NCI-H1092 treated with DMSO at 0.1 percent for 48 hours (cell line): ENCODE measurements around the gene DVL1.

Experiments
- DNase-seq: peaks from one replicate; lab custom pipeline; 2025; lab: John Stamatoyannopoulos, UW

The DVL1 gene

DNA sequence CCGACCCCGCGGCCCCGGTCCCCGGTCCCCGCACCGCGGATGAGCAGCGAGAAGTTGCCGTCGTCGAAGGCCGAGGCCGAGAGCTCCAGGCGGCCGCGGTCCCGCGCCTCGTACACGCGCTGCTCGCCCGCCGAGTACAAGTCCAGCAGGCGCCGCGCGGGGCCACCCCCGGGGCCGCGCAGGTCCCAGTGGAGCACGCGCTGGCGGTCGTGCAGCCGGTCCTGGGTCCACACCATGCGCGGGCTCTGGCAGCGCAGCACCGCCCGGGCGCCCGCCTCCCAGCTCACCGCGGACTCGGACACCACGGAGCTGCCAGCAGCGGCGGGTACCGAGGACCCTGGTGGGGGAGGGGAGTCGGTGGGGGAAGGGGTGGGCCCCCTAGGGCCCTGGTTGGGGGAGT is 6.2 kb upstream of the DVL1 start:
- no peak for DNase-seq

DNA sequence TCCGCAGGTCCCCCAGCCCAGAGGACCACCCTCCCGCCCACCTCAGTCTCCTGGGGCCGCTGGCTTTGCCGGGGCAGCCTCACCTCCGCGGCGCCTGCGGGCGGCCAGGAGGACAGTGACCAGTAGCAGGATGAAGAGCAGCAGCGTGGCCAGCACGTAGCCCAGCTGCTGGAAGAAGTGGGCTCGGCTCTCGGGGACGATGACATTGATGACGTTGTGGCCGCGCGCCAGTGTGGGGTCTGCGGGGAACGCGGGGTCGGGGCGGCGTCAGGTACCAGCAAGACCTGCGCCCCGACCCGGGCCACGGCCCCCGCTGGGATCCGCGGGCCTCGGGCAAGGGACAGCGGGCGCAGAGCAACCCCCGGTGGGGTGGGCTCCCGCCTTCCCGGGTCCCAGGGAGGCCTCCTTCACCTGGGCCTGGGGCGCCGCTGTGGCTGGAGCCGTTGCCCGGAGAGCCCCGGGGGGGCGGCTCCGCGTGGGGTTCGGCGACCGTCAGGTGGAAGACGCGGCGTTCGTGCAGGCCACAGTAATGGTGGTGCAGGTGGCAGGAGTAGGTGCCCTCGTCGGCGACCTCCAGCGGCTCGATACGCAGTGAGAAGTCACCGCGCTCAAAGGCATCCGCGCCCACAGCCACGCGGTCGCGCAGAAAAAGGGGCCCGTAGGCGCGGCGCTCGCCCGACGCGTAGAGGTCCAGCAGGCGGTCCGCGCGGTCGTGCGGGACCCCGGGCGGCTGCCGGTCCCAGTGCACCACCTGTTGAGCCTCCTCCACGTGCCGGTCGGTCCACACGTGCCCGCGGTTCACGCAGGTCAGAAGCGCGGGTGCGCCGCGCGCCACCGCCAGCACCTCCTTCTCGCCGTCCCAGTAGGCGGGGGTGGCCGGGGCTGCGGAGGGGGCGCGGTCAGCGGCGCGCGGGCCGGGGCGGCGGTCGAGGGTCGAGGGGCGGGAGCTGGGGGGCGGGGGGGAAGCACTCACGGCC is 5.3 kb upstream of the DVL1 start:
- DNase-seq, result no peak

DNA sequence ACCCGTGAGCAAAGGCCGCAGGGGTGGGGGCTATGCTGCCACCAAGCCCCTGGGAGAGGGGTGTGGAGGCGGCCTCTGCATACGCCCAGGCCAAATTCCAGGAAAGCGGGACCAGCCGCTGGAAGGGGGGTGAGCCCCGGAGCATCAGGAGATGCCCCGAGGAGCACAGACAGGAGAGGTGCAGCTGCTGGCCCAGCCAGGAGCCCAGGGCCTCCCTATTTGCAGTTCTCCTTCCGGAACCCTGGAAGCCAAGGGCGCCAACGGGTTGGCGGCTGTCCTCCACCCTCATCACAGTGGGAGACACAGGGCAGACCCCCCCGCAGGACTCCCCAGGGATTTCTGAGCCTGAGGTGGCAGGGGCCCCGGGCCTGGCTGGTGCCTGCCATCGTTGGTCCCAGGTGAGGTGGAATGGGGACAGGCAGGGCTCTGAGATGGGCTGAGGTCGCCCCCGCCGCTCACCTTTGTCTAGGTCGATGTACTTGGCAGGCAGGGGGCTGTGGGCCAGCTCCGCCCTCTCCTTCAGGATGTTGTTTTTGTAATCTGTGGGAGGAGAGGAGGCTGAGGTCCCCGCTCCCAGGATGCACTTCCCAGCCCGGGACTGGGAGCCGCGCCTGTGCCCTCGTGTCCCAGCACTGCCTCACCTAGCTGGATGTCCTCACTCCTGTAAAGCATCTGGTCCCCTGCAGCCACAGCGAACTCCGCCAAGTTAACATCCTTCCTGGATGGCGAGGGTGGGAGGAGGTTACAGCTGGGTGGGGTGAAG is 4.4 kb upstream of the DVL1 start:
- no peak for DNase-seq

DNA sequence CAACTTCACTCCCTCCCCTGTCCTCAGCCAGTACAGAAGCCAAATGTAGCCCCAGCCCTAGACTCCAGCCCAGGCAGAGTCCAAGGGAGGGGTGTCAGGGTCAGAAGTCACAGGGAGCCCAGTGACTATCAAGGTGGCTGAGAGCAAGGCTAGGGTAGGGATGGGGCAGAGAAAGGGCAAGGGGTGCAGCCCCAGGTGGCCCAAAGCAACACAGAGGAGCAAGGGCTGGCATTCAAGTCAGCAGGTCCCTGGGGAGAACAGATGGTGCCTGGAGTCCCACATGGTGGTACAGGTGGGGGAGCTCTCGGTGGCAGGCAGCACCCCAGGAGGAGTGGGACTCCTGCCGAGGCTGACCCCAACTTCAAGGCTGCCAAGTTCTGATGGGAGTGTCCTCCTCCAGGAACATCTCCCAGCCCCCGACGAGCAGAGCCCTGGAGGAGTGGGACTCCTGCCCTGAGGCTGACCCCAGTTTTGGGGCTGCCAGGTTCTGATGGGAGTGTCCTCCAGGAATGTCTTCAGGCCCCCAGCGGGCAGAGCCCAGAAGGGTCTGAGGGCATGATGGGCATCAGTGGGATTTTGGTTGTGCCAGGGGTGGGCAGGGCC is 3.7 kb upstream of the DVL1 start:
- no peak for DNase-seq

DNA sequence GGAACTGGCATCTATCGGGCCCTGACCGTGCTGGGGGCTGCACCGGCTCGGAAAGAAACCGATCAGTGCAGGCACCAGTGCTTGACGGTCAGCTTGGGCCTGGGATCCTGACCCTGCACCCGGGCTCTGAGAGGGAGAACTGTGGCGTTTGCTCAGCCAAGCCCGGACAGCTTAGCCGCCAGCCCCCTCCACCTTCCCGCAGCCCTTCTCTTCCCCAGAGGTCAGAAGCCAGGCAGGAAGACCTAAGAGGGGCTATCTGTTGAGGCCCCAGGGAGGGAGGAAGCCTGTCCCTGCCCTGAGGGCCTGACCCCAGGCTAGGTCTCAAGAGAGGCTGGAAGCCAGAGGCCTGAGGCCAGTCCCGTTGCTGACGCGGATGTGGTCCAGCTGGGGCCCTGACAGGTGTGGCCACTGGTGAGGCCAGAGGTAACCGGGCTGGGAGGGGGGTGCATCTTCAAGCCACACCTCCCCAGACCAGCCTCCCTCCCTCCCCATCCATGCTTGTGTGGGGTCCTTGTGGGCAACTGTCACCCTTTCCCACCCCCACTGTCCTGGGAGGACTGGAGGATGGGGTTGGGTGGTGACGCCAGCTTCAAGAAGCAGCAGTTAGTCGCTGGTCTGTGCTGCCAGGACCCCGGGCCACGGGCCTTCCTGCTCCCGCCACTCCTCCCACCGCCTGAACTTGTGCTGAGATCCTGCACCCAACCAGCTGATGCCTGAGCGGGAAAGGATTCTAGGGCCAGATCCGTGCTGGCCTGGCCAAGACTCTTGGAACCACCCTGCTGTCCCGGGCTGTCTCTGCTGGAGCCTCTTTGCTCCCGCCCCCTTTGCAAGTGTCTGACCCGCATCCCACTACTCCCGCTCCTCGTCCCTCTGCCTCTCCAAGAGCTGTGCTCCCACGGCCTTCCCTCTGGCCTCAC is 2.6 kb upstream of the DVL1 start:
- DNase-seq, result no peak

DNA sequence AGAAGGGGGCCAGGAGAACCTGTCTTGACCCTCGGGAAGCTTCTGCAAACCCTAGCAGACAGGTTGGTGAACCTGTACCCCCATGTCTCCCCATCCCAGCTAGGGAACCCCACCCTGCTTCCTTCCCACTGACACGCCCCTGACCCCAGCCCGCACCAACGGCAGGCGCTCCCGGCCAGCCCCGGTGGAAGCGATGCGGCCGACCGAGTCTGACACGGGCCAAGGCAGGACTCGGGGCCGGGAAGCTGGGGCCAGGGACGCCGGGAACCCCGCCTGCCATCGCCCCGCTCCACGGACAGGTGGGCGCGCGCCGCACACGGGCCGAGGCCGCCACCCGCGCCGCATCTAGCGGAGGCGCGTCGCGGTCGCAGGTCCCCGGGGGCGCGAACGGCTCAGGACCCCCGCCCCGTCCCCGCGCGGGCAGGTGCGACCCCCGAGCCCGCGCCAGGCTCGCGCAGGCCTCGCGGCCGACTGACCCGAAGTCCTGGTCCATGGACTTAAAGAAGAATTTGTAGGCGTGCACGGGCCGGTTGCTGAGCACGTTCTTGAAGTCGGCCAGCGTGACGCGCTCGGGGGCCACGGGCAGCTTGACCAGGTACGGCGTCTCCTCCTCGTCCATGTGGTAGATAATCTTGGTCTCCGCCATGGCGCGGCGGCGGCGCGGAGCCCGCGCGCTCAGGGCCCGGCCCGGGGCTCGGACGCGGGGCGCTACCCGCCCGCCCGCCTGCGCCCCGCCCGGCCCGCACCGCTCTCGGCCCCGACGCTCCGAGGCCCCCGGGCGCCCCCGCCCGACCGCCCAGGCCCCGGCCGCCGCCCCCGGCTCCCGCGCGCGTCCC is 580 bp downstream of the DVL1 start:
- DNase-seq, result no peak

DNA sequence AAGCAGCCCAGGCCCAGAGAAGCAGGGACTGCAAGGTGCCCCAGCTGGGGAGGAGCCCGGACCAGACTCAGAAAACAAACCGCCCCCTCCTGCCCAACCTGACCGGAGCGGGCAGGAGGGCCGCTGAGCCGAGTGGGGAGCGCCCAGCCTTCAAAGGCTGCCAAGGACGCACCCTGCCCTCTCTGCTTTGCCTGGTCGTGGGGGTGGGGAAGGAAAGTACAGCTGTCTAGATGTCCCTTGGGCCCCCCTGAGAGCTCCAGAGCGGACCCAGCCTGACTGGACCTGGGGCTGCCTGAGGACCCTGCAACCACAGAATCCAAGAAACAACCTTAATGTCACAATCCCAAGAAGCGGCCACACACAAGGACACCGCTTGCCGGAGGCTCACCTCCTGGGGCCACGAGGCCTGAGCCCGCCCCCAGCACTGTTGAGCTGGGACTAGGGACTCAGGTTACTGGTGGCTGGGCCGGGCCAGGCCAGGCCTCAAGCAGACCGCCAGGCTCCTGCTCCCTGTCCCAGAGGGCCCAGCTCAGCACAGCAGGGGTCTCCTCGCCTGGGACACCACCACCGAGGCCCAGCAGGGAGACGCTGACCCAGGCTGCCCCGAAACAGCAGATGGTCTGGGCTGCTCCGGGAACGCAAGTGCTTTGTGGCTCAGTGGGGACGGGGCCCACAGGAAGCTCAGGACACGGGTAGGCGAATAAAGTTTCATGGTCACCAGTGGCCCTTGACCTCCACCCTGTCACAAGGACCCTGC is 1.4 kb downstream of the DVL1 start:
- DNase-seq, result no peak

DNA sequence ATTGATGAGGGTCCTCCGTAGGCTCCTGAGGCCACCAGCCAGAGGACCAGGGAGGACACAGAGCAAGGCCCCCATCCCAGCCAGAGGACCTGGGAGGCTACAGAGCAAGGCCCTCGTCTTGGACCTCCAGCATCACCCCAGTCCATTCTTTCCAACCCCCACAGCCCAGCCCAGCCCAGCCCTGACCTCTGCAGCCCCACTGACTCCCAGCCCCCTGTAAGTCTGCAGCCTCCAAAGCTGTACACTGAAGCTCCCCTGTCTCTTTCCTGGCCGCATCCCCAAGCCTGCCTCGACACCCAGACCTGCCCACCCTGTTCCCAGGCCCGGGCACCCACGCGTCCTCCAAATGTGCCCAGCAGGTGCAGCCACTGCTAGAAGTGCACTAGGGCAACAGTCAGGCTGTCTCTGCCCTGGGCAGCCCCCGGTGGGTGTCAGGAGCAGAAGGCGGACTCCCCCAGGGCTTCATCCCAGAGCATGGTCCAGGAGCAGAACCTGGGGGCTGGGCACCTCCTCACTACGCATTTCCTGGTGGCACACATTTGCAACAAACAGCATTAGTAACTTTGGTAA is 2.1 kb downstream of the DVL1 start:
- no peak for DNase-seq

DNA sequence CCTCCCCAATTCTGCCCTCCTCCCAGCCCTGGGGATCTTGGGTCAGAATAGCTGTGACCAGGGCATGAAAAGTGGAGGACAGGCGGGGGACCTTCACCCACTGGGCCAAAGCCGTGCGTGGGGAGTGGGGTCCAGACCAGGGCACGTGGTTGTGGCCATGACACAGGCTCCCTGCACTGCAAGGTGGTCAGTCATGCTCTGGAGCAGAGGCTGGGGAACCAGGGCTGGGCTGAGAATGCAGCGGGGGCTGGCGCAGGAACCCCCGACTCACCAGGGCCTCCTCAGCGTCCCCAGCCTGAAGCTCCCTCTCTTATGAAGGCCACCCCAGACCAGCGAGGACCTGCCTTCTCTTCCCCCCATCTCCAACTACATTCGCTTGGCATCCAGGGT is 2.7 kb downstream of the DVL1 start:
- DNase-seq, result no peak

DNA sequence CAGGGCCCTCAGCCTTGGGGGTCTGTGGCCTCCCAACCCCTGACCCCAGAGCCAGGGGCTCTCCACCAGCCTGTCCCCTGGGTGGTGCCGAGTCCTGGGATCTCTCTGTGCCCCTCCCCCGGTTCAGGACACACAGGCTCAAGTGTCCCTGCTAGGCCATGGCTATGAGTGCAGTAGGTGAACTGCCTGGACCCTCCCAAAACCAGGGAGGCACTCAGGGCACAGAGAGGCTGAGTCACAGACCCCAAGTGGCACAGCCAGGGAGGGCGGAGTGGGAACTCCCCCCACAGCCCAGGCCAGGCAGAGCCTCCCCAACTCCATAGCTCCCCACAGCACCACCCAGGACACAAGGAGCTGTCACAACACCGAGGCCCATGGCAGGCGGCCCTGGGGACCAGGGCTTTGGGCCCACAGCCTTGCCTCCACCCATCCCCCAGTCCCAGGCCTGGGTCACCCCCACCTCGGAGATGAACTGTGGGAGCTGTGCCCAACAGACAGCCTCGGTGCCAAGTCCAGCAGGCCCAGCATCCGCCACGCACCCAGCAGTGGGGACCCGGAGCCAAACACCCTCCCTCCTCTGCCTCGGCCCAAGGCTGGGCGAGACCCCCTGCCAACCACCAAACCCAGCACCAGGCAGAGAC is 3.2 kb downstream of the DVL1 start:
- no peak for DNase-seq

DNA sequence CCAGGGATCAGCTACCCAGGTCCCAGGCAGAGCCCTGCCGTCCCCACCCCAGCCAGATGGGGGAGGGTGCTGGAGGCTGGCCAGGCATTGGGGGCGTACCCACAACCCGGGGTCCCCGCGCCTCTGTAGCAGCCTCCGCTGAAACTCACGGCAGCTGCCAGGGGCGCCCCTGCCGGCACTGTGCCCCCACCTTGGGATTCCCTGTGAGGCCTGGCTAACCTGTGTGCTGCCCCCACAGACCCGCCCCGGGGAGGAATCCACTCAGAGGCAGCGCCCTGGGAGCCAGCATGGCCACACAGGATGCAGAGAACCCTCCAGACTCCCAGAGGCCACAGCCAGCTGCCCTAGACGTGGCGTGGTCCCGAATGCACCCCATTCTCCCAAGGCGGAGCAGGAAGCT is 3.8 kb downstream of the DVL1 start:
- no peak for DNase-seq

DNA sequence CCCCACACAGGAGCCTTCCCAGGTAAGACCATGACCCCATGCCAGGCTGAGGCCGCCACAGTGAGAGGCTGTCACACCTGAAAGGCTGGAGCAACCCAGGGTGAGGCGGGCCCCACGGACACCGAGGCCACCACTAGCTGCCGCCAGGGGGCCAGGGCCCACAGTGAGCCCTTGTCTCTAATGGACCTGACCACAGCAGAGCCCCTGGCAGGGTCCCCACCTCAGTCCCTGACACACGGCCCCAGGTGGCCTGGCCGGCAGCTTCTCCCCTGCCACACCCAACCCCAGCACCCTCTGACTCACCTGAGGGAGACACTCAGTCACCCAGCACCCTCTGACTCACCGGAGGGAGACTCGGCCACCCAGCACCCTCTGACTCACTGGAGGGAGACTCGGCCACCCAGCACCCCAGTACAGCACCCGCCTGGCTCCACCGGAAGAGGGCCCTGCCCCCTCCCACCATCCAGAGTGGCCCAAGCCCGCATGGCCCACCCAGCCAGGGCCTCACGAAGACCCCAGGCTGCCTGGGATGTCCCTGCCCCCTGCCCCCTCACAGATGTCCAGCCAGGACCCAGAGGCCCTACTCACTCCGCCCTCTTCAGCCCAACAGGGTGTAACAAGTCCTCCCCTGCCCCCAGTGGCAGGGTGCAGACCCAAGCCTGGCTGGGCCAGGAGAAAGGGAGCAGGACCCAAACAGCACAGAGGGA is 4.4 kb downstream of the DVL1 start:
- no peak for DNase-seq

DNA sequence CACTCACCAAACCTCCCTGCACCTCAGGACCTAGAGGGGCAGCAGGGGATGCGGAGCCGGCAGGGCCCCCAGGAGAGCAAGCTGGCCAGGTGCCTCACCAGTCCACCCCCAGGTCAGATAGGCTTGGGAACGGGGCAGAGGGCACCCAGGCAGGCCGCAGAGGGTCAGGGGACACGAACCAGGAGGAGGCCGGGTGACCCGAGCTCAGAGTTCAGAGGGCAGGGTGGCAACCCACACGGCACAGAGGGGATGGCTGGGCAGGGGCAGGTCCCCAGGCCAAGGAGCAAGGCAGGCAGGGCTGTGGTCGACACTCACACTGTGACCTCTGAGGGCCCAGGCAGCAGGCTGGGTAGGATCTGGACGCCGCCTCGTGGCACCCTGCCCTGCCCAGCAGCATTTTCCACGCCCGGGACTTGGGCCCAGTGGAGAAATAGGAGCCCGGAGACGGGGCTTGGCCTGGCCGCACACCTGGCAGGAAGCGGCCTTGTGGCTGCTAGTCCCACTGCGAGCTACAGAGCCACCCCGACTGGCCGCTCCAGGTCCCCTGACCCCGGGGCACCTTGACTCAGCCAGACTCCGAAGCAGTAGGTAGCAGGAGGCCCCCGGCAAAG is 5.3 kb downstream of the DVL1 start:
- DNase-seq, result no peak

DNA sequence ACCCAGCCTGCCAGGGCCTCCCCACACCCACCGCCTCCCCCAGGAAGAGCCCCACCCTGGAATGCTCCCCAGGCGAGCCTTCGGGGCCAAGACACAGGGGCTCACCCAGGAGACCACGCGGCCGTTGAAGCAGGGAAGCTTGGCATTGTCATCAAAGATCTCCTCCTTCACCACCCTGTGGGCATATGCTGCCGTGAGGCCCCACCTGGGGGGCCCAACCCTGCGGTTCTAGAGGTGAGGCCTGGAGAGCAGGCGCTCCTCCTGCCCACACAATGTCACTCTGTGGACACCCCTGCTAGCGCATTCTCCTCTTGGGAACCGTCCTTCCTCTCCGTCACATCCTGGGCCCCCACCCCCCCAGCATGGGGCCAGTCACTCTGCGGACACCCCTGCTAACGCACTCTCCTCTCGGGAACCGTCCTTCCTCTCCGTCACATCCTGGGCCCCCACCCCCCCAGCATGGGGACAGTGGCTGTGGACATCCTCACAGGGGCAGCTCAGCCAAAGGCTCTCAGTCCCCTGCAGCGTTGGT is 6.6 kb downstream of the DVL1 start:
- DNase-seq, result no peak

DNA sequence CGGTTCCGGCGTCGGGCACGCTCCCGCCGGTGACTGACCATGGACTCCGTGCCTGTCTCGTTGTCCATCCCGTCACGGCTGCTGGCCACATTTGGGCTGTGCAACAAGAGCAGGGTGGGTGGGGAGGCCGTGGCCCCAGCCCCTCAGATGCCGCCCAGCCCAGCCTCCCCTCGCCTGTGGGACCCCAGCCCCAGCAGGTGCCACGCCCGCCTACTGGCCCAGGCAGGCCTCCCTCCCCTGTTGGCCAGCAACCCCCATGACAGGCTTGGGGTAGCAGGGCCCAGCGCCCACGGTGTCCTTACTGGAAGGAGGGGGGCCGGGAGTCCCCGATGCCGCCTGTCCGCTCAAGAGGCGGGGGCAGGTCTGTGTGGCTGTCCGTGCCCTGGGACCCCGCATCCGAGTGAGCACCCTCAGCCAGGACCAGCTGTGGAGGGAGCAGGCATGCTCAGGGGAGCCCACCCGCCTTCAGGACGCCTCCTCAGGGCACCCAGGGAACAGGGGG is 7.1 kb downstream of the DVL1 start:
- DNase-seq, result no peak

DNA sequence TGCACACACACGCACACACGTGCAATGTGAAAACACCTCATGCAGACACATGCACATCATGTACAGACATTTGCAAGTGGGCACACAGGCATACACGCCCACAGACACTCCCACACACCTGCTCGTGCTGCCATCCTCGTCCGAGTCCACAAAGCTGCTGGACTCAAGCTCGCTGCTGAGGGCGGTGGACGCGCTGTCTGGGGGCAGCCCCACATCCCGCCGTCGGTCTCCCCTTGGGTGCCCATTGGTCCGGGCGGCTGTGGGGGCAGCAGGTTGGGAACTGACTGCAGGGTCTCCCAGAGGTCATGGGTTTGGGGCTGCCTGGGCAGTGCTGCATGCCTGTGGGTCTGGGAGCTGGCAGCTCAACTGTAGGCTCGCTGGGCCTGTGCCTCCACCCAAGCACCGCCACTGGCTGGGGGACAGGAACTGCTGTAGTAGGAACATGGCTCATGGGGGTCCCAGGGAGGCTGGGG is 7.6 kb downstream of the DVL1 start:
- no peak for DNase-seq

DNA sequence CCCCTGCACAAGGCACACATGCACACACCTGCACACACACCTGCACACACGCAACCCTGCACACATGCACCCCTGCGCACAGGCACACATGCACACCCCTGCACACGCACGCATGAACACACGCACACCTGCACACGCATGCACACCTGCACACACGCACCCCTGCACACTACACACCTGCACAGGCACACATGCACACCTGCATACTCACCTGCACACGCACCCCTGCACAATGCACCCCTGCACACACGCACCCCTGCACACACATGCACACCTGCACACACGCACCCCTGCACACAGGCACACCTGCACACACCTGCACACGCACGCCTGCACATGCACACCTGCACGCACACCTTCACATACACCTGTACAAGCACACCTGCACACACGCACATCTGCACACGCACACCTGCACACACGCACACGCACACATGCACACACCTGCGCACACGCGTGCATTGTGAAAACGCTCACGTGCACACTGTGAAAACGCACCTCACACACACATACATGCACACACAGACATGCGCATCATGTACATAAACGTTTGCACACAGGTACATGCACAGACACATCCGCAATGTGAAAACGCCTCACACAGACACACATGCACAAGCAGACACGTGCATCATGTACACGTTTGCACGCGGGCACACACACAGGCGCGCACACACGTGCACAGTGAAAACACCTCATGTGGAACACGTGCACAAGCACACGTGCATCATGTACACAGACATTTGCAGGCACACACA is 8.2 kb downstream of the DVL1 start:
- DNase-seq, result no peak
